Measurements from ENCODE around the gene CASQ2. TPM values are rescaled to one million over a fixed set of nuclear protein-coding genes. Genes with fewer than 3 reads are reported as not detected.

Gene CASQ2
- total and polyA plus RNA-seq, 2 donors (not counting 3 experiments of a cell fraction or from before 2014, with no cell fraction given), result not detected

DNA sequence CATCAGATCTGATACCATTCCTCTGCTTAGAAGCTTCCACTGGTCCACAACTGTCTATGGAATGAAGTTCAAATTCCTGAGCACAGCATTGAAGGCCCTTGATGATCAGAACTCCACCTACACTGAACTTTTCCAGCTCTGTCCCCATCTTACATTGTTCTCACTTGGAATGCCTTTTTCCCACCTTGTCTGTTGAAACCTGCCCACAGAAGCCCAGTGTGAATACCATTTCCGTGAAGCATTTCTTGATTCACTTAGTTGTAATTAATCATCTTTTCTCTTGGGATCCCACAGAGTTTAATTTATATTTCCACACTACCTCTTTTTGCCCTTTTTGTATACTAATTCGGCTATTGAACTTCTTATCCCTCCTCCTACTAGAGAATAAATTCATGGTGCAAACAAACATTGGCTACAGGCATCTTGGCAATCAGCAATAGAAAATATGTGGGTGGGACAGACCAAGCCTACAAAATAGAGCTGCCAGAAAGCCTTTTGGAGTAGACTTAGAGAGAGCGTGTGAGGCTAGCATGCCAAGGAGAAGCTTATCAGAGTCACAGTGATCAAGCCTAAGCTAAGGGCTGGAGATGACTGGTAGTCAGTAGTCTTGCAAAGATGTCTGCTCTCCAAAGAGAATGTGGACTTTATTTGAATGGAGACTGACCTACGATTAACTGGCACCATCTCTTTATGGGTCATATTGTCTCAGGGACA is 46.3 kb upstream of the CASQ2 start:
- dilution Hi-C loops (cut with MboI; ENCODE audit: extremely low pct_ligation_motif_present, low sequenced_read_pairs), result no loop called here
- CTCF ChIA-PET, result interaction anchor here (1.1 to 1.2 kb wide), 2 partner anchors 10 to 167 kb away, joined by 3 to 4 read pairs; no protein-coding TSS in a partner anchor
- no peak overlapping the region for H3K9ac ChIP-seq (replicated peaks; ENCODE audit: extremely low read depth, insufficient read depth, low read length)

More for the DNA sequence above, 46.3 kb upstream of the CASQ2 start:
- BruUV-seq (replicated peaks), result no TSS peak
- H3K27ac ChIP-seq (ENCODE audit: insufficient read depth, low read depth, low read length), result no peak overlapping the region
- no peak overlapping the region for H3K4me3 ChIP-seq (replicated peaks in 1 of 3; ENCODE audit: insufficient read depth in 1 of 3, low read depth in 1 of 3, low read length in 3 of 3)
- no peaks in the 10 kb centered on the region for H3K9me3 ChIP-seq (replicated peaks; ENCODE audit: control insufficient read depth, insufficient read depth, low read length)
- DNase-seq (ENCODE audit: low read depth, low spot score), result no peak
- no peak for FAIRE-seq
- H3K4me2 ChIP-seq (ENCODE audit: insufficient read depth, low read length), result no peak overlapping the region
- H3K79me2 ChIP-seq (ENCODE audit: control insufficient read depth, insufficient read depth, low read length), result no peaks in the 10 kb centered on the region
- no peak overlapping the region for H2AFZ ChIP-seq (ENCODE audit: low read depth, low read length)
- H3K4me1 ChIP-seq (ENCODE audit: control insufficient read depth, extremely low read depth, insufficient read depth, low read length), result peaks cover 14% of the 10 kb centered on the region
- H3K27me3 ChIP-seq (ENCODE audit: control insufficient read depth in 2 of 2, insufficient read depth in 2 of 2, low read length in 2 of 2), result no peaks in the 10 kb centered on the region
- intact Hi-C loops (cut with micrococcal nuclease), result no loop called here
- TF ChIP-seq, protein P1, sequence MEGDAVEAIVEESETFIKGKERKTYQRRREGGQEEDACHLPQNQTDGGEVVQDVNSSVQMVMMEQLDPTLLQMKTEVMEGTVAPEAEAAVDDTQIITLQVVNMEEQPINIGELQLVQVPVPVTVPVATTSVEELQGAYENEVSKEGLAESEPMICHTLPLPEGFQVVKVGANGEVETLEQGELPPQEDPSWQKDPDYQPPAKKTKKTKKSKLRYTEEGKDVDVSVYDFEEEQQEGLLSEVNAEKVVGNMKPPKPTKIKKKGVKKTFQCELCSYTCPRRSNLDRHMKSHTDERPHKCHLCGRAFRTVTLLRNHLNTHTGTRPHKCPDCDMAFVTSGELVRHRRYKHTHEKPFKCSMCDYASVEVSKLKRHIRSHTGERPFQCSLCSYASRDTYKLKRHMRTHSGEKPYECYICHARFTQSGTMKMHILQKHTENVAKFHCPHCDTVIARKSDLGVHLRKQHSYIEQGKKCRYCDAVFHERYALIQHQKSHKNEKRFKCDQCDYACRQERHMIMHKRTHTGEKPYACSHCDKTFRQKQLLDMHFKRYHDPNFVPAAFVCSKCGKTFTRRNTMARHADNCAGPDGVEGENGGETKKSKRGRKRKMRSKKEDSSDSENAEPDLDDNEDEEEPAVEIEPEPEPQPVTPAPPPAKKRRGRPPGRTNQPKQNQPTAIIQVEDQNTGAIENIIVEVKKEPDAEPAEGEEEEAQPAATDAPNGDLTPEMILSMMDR (IDR thresholded peaks at IDR 0.05; ENCODE audit: extremely low read depth in 1 of 2, insufficient read depth in 1 of 2, low read depth in 1 of 2, low read length in 2 of 2), result no peak
- no peak for TF ChIP-seq GATA2 (IDR thresholded peaks at IDR 0.05; ENCODE audit: insufficient read depth, insufficient read length, low read depth, low read length)
- TF ChIP-seq EZH2 (IDR thresholded peaks at IDR 0.05; ENCODE audit: borderline replicate concordance, low read depth, low read length, severe bottlenecking), result no peak
- TF ChIP-seq MYC (IDR thresholded peaks at IDR 0.05; ENCODE audit: low read depth, low read length), result no peak
- TF ChIP-seq POLR2A (IDR thresholded peaks at IDR 0.05; ENCODE audit: low read depth, low read length), result no peak
- no peak for TF ChIP-seq MAX (IDR thresholded peaks at IDR 0.05; ENCODE audit: insufficient read depth, insufficient read length)
- no peaks in the 10 kb centered on the region for H3K36me3 ChIP-seq (ENCODE audit: control insufficient read depth in 2 of 2, extremely low read depth in 1 of 2, insufficient read depth in 2 of 2, low read length in 2 of 2)
- POLR2A ChIA-PET, result no interaction called here
- H3K9me1 ChIP-seq (replicated peaks; ENCODE audit: control insufficient read depth, extremely low read depth, insufficient read depth, low read length), result no peaks in the 10 kb centered on the region
- no peaks in the 10 kb centered on the region for H4K20me1 ChIP-seq (replicated peaks; ENCODE audit: control insufficient read depth, extremely low read depth, insufficient read depth, low read length)

Data from endothelial cell of umbilical vein (primary cell).